ENCODE data around the gene DNPH1.

Gene DNPH1, protein sequence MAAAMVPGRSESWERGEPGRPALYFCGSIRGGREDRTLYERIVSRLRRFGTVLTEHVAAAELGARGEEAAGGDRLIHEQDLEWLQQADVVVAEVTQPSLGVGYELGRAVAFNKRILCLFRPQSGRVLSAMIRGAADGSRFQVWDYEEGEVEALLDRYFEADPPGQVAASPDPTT

GRCh38 chr6:43228951-43229802, at the start of gene DNPH1:
TSS of gene DNPH1 (minus strand) at chr6:43229481. CDS start at chr6:43229456, 25 bp downstream.
- Histone ChIP-seq H3K4me2 (peak within 1 kb of the TSS; percentile 75 to 94 (median 87)), H3K9ac (peak within 1 kb of the TSS; percentile 81 to 93 (median 88)), H3K36me3 (peaks cover 0 to 18% (median 8%) of the 10 kb centered on the region in 11 experiments; a peak in 11 of 22 replicates), H3K4me1 (peaks cover 28 to 48% (median 39%) of the 10 kb centered on the region in 10 experiments), H4K20me1 (no peaks in the 10 kb centered on the region; a peak in 1 of 22 replicates), H3K27ac (peak within 1 kb of the TSS; percentile 58 to 92 (median 84)), H3K27me3 (no peaks in the 10 kb centered on the region), H3K9me3 (replicated peaks in 1 of 11) (no peaks in the 10 kb centered on the region), H3K4me3 (peak within 1 kb of the TSS; percentile 54 to 86 (median 72))
- TF ChIP-seq Cebpa-rat (IDR thresholded peaks at IDR 0.05), result no peak

DNA sequence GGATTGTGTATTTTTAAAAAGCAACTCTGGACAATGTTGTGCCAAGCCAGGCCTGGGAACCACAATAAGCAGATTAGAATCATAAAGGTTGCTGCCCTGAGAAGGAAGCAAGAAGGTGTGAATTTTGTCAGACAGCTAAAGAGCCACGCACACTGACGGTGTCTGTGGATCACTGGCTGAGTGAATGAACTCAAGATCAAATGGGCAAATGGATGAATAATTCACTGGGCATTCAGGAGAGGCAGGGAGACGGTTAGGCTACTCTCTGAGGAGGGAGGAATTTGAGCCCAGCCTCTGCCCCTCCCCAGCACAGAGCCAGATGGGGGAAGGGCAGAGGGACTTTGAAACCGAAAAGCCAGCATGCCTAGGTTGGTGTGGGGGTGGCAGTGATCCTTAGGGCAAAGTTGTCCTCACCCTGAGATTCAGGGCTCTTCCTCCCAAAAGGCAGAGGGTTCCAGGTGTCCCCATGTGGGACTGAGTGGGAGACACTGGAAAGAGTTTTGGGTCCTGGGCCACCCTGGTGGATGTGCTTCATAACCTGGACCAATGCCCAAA, 49.3 kb upstream of the DNPH1 start:
- H3K9me3 ChIP-seq (replicated peaks in 1 of 11), result no peaks in the 10 kb centered on the region
- H3K4me1 ChIP-seq, result peaks cover 21 to 33% (median 27%) of the 10 kb centered on the region in 10 experiments
- H3K27ac ChIP-seq, result no peak overlapping the region
- H3K9ac ChIP-seq, result no peak overlapping the region
- H3K4me3 ChIP-seq, result no peak overlapping the region
- no peak overlapping the region for H3K4me2 ChIP-seq
- H4K20me1 ChIP-seq, result peaks cover 0 to 7% (median 0%) of the 10 kb centered on the region in 11 experiments; a peak in 2 of 22 replicates
- no peak for TF ChIP-seq Cebpa-rat (IDR thresholded peaks at IDR 0.05)
- H3K36me3 ChIP-seq, result no peaks in the 10 kb centered on the region
- H3K27me3 ChIP-seq, result peaks cover 44 to 55% (median 49%) of the 10 kb centered on the region in 11 experiments

GRCh38 chr6:43277643-43278523, 48.6 kb upstream of the DNPH1 start:
- H3K4me1 ChIP-seq, result peaks cover 15 to 26% (median 21%) of the 10 kb centered on the region in 10 experiments

DNA sequence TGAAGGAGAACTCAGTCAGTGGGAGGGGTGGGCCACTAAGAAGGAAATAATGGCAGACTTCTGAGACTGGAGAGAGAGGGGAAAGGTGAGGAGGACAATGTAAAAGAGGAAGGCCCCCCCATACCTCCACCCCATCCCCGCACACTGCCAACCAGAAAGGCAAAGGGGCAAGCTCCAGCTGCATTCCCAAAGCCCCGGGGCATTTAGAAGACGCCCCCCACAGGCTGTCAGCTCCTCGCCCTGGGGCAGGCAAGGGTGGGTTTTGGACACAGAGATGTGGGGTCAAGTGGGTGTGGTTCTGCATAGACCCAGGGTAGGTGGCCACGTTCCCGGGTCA, 48.0 kb upstream of the DNPH1 start:
- H3K27ac ChIP-seq, result no peak overlapping the region
- H3K36me3 ChIP-seq, result no peaks in the 10 kb centered on the region
- H3K27me3 ChIP-seq, result peaks cover 44 to 68% (median 61%) of the 10 kb centered on the region in 11 experiments
- H4K20me1 ChIP-seq, result peaks cover 0 to 7% (median 0%) of the 10 kb centered on the region in 11 experiments; a peak in 3 of 22 replicates
- no peak overlapping the region for H3K9ac ChIP-seq
- no peak overlapping the region for H3K4me3 ChIP-seq
- H3K4me1 ChIP-seq, result peaks cover 11 to 20% (median 14%) of the 10 kb centered on the region in 10 experiments; a peak in 19 of 20 replicates
- no peak for TF ChIP-seq Cebpa-rat (IDR thresholded peaks at IDR 0.05)
- H3K9me3 ChIP-seq (replicated peaks in 1 of 11), result no peaks in the 10 kb centered on the region
- no peak overlapping the region for H3K4me2 ChIP-seq

More at GRCh38 chr6:43277643-43278523, 48.6 kb upstream of the DNPH1 start:
- H3K9me3 ChIP-seq (replicated peaks in 1 of 11), result no peaks in the 10 kb centered on the region
- no peak overlapping the region for H3K4me2 ChIP-seq
- peaks cover 44 to 62% (median 56%) of the 10 kb centered on the region in 11 experiments for H3K27me3 ChIP-seq
- peaks cover 0 to 7% (median 0%) of the 10 kb centered on the region in 11 experiments; a peak in 2 of 22 replicates for H4K20me1 ChIP-seq
- no peaks in the 10 kb centered on the region for H3K36me3 ChIP-seq
- no peak overlapping the region for H3K27ac ChIP-seq
- no peak for TF ChIP-seq Cebpa-rat (IDR thresholded peaks at IDR 0.05)
- H3K9ac ChIP-seq, result no peak overlapping the region
- no peak overlapping the region for H3K4me3 ChIP-seq

DNA sequence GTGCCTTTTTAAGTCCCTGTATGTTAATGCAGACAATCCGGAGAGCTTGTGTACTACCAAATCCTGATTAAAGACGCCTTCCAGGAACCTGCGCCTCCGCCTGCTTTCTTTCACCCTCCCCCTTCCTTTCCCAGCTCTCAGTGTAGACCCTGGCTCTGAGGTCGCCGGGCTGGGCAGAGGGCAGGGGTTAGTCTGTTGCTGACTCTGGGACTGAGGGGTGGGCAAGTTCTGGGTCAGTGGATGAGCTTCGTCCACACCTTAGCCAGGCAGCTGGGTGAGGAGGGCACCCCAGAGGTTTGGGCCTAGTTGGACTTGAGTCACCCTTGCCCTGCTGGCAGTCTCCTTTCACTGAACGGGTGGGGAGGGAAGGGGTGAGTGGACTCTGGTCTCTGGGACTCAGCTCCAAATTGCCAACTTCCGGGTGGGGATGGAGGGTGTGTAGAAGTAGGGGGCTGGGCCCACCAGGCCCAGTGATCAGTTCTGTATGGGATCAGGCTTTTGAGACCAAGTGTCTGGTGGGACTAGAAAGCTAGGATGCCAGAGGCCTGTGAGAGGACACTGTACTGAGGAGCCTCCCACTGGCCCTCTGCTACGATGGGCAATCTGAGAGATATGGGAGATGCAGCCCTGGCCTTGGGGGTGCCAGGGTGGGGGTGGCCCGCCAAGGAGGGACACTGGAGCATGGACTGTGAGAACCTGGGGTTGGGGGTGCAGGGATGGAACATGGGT, 47.5 kb upstream of the DNPH1 start:
- Histone ChIP-seq H3K9ac (peak overlapping the region in 6 of 11 experiments; percentile 15 to 55 (median 31); a peak in 5 of 22 replicates), H3K4me2 (peak overlapping the region; percentile 50 to 89 (median 84)), H3K4me3 (peak overlapping the region; percentile 24 to 60 (median 41); a peak in 16 of 20 replicates), H3K4me1 (peaks cover 11 to 18% (median 15%) of the 10 kb centered on the region in 10 experiments; a peak in 19 of 20 replicates), H4K20me1 (peaks cover 0 to 7% (median 0%) of the 10 kb centered on the region in 11 experiments; a peak in 3 of 22 replicates), H3K9me3 (replicated peaks in 1 of 11) (no peaks in the 10 kb centered on the region), H3K36me3 (no peaks in the 10 kb centered on the region), H3K27me3 (peaks cover 44 to 69% (median 63%) of the 10 kb centered on the region in 11 experiments), H3K27ac (no peak overlapping the region)
- no peak for TF ChIP-seq Cebpa-rat (IDR thresholded peaks at IDR 0.05)

DNA sequence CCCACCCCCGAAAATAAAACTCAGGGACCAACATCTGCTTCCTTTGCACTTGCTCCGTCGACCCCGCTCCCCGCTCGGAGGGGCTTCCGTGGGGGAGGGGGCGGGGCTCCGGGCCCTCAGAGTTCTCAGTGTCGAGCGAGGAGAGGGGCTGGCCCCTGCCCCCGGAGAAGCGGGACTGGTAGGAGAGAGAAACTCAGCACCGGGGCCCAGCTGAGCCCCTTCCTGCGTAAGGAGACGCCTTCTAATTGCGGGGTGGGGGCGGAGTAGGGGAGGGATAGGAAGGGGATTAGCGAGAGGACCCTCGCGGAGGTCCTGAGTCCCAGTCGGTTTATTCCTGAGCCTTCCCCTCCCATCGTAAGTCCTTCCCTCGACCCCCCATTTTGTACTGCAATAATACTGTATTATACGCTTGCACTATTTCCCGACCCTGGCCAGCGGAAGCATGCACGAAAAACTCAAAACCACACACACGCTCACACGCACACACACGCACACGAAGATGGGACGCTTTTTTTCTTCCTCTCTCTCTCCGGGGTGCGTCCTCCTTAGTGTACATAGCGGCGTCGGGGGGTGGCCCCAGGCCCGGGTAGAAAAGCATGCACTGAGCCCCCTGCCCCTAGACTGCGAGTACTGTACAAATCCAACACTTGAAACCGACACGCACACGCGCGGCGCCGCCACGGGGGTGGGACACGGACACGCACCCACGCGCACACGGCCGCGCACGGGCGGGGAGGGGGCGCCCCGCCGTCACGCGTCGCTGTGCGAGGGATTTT, 46.7 kb upstream of the DNPH1 start:
- Histone ChIP-seq H3K9me3 (replicated peaks in 1 of 11) (no peaks in the 10 kb centered on the region), H3K4me2 (peak overlapping the region; percentile 50 to 89 (median 84)), H3K9ac (peak overlapping the region in 7 of 11 experiments; percentile 15 to 55 (median 37); a peak in 7 of 22 replicates), H3K27ac (no peak overlapping the region), H3K27me3 (peaks cover 45 to 75% (median 67%) of the 10 kb centered on the region in 11 experiments), H3K4me1 (peaks cover 16 to 26% (median 22%) of the 10 kb centered on the region in 10 experiments), H3K4me3 (peak overlapping the region; percentile 24 to 60 (median 41); a peak in 19 of 20 replicates), H4K20me1 (peaks cover 0 to 7% (median 0%) of the 10 kb centered on the region in 11 experiments; a peak in 3 of 22 replicates), H3K36me3 (no peaks in the 10 kb centered on the region)
- no peak for TF ChIP-seq Cebpa-rat (IDR thresholded peaks at IDR 0.05)

DNA sequence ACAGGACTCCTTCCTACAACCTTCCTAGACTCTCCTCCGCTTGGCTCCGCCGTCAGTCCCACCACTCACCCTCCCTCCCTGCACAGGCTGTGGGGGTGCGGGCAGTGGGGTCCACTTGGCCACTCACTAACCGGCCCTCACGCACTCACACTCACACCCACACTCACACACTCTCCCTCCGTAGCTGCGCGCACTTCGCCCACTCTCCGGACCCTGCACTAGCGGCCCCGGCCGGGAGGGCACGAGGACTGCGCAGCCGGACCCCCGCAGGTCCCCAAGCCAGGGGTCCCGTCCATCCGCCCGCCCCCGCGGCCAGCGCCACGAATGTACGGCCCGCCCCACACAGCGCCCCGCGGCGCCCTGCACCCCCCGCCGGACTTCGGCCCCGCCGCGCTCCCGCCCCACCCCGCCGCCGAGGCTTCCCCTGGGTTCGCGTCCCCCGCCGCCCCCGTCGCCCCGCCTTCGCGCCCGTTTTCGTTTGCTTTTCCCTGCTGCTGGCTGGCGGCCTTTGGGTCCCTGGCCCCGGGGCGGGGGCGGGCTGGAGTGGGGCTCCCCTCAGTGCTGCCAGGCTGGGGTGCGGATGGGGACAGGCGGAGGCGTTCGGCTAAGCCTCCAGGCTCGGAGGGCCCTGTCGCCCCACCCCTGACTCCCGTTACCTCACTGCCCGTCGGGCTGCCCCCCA, 45.8 kb upstream of the DNPH1 start:
- H3K27me3 ChIP-seq, result peaks cover 54 to 84% (median 76%) of the 10 kb centered on the region in 11 experiments
- no peak for TF ChIP-seq Cebpa-rat (IDR thresholded peaks at IDR 0.05)
- H3K4me2 ChIP-seq, result peak overlapping the region; percentile 50 to 89 (median 84); a peak in 20 of 22 replicates
- no peak overlapping the region for H3K9ac ChIP-seq
- H4K20me1 ChIP-seq, result peaks cover 0 to 8% (median 0%) of the 10 kb centered on the region in 11 experiments; a peak in 3 of 22 replicates
- no peaks in the 10 kb centered on the region for H3K9me3 ChIP-seq (replicated peaks in 1 of 11)
- H3K4me1 ChIP-seq, result peaks cover 23 to 35% (median 31%) of the 10 kb centered on the region in 10 experiments
- H3K4me3 ChIP-seq, result peak overlapping the region in 8 of 10 experiments; percentile 34 to 60 (median 41); a peak in 8 of 20 replicates
- H3K27ac ChIP-seq, result no peak overlapping the region
- no peaks in the 10 kb centered on the region for H3K36me3 ChIP-seq
